ENCODE results near the gene UVRAG. TPM values are rescaled to one million over a fixed set of nuclear protein-coding genes. Genes with fewer than 3 reads are reported as not detected.

Gene UVRAG
- total RNA-seq, 1 experiment from 2014 or later = 29.5 TPM

DNA sequence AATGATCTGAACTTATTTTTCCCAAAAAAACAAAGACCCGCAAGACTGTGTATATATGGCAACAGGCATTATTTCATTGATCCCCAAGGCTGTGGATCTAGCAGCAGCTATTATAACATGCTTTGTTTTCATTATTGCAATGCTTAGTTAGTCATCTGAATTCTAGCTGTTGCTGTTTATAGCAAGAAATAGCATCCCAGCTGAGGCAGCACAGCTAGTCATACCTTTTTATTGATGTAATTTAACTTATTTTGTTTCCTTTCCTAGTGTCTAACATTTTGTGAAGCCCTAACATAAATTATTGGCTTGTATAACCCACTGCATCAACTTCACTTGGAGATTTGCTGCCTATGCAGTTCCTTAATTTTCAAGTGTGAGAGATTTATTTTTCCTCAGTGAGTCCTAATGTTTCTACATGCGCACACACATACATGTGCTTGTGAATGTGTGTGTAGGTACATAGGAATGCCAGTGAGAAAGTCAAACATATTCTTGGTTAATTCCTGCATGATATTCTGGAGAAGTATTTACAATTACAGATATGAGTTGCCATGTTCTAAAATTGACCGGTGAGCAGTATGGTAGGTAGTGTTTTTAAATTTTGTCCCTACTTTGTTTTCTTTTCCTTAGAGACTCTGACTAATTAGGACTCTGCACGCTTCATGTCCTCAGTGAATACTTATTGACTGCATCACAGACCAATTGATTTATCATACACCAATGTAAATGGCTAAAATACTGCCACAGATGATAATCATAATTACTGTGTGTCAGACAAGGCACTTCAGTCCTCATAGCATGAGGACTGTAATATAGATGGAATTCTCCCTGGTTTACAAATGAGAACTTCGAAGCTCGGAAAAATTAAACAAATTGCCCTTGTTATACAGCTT, 272.0 kb downstream of the UVRAG start:
- BruUV-seq (replicated peaks) = no TSS peak
- no peak overlapping the region for H3K27ac ChIP-seq (ENCODE audit: low read length)
- H3K4me1 ChIP-seq (ENCODE audit: control insufficient read depth, insufficient read depth, low read length) = no peaks in the 10 kb centered on the region; the same call in 1 of the 2 replicates
- H3K9me3 ChIP-seq (ENCODE audit: control insufficient read depth, insufficient read depth, low read depth, low read length) = peaks cover 8% of the 10 kb centered on the region; the same call in 1 of the 2 replicates
- intact Hi-C loops (cut with micrococcal nuclease; ENCODE audit: unreplicated experiment) (no loop called here), in situ Hi-C loops (cut with HindIII; ENCODE audit: low pct_unique_long_range_greater_than_20kb, low sequenced_read_pairs) (no loop called here)
- TF ChIP-seq TCF7L2 (IDR thresholded peaks at IDR 0.05; ENCODE audit: low read depth, low read length) = no peak
- no peak for TF ChIP-seq SIN3A (IDR thresholded peaks at IDR 0.05; ENCODE audit: borderline replicate concordance, insufficient read depth, low read depth, low read length)
- TF ChIP-seq, protein P1, sequence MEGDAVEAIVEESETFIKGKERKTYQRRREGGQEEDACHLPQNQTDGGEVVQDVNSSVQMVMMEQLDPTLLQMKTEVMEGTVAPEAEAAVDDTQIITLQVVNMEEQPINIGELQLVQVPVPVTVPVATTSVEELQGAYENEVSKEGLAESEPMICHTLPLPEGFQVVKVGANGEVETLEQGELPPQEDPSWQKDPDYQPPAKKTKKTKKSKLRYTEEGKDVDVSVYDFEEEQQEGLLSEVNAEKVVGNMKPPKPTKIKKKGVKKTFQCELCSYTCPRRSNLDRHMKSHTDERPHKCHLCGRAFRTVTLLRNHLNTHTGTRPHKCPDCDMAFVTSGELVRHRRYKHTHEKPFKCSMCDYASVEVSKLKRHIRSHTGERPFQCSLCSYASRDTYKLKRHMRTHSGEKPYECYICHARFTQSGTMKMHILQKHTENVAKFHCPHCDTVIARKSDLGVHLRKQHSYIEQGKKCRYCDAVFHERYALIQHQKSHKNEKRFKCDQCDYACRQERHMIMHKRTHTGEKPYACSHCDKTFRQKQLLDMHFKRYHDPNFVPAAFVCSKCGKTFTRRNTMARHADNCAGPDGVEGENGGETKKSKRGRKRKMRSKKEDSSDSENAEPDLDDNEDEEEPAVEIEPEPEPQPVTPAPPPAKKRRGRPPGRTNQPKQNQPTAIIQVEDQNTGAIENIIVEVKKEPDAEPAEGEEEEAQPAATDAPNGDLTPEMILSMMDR (IDR thresholded peaks at IDR 0.05) = no peak
- no peak for TF ChIP-seq POLR2AphosphoS5 (IDR thresholded peaks at IDR 0.05; ENCODE audit: low read depth, low read length)
- TF ChIP-seq, protein P2, sequence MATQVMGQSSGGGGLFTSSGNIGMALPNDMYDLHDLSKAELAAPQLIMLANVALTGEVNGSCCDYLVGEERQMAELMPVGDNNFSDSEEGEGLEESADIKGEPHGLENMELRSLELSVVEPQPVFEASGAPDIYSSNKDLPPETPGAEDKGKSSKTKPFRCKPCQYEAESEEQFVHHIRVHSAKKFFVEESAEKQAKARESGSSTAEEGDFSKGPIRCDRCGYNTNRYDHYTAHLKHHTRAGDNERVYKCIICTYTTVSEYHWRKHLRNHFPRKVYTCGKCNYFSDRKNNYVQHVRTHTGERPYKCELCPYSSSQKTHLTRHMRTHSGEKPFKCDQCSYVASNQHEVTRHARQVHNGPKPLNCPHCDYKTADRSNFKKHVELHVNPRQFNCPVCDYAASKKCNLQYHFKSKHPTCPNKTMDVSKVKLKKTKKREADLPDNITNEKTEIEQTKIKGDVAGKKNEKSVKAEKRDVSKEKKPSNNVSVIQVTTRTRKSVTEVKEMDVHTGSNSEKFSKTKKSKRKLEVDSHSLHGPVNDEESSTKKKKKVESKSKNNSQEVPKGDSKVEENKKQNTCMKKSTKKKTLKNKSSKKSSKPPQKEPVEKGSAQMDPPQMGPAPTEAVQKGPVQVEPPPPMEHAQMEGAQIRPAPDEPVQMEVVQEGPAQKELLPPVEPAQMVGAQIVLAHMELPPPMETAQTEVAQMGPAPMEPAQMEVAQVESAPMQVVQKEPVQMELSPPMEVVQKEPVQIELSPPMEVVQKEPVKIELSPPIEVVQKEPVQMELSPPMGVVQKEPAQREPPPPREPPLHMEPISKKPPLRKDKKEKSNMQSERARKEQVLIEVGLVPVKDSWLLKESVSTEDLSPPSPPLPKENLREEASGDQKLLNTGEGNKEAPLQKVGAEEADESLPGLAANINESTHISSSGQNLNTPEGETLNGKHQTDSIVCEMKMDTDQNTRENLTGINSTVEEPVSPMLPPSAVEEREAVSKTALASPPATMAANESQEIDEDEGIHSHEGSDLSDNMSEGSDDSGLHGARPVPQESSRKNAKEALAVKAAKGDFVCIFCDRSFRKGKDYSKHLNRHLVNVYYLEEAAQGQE (IDR thresholded peaks at IDR 0.05; ENCODE audit: insufficient read depth in 1 of 2, low read depth in 2 of 2, low read length in 1 of 2) = no peak
- no peaks in the 10 kb centered on the region for H3K27me3 ChIP-seq (ENCODE audit: control insufficient read depth, insufficient read depth, low read length)
- H3K36me3 ChIP-seq (ENCODE audit: control insufficient read depth, insufficient read depth, low read length) = no peaks in the 10 kb centered on the region
- no peak overlapping the region for H3K4me3 ChIP-seq (ENCODE audit: low read depth in 2 of 2, low read length in 2 of 2)
- ChIA-PET POLR2A (no interaction called here), CTCF (interaction anchor here (0.5 to 0.6 kb wide), 2 partner anchors 25 to 220 kb away, joined by 3 to 6 read pairs; no protein-coding TSS in a partner anchor)
- DNase-seq (ENCODE audit: low read depth, low spot score) (no peak), ATAC-seq (no peak)

DNA sequence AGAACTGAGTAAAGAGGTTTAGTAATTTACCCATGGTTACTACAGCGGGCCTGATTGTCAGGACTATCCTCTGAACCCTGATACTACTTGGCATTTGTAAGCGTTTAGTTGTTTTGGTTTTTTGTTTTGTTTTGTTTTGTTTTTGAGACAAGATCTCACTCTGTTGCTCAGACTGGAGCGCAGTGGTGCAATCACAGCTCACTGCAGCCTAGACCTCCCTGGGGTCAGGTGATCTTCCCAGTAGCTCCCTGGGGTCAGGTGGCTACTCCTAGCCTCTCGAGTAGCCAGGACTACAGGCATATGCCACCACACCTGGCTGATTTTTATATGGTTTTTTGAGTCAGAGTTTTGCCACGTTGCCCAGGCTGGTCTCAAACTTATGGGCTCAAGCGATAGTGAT, 272.7 kb downstream of the UVRAG start:
- in situ Hi-C loops (cut with HindIII; ENCODE audit: low pct_unique_long_range_greater_than_20kb, low sequenced_read_pairs) = no loop called here
- TF ChIP-seq POLR2AphosphoS5 (IDR thresholded peaks at IDR 0.05; ENCODE audit: low read depth, low read length) (no peak), SIN3A (IDR thresholded peaks at IDR 0.05; ENCODE audit: borderline replicate concordance, insufficient read depth, low read depth, low read length) (no peak), TCF7L2 (IDR thresholded peaks at IDR 0.05; ENCODE audit: low read depth, low read length) (no peak)
- TF ChIP-seq, protein P2 (IDR thresholded peaks at IDR 0.05; ENCODE audit: insufficient read depth in 1 of 2, low read depth in 2 of 2, low read length in 1 of 2) = no peak
- TF ChIP-seq, protein P1 (IDR thresholded peaks at IDR 0.05) = no peak
- no peak overlapping the region for H3K27ac ChIP-seq (ENCODE audit: low read length)

More for the DNA sequence above, 272.7 kb downstream of the UVRAG start:
- intact Hi-C loops (cut with micrococcal nuclease; ENCODE audit: unreplicated experiment) = no loop called here
- CTCF ChIA-PET = no interaction called here
- no TSS peak for BruUV-seq (replicated peaks)
- POLR2A ChIA-PET = no interaction called here
- DNase-seq (ENCODE audit: low read depth, low spot score) = no peak
- Histone ChIP-seq H3K4me3 (ENCODE audit: low read depth in 2 of 2, low read length in 2 of 2) (no peak overlapping the region), H3K36me3 (ENCODE audit: control insufficient read depth, insufficient read depth, low read length) (no peaks in the 10 kb centered on the region), H3K9me3 (ENCODE audit: control insufficient read depth, insufficient read depth, low read depth, low read length) (peaks cover 8% of the 10 kb centered on the region; the same call in 1 of the 2 replicates), H3K4me1 (ENCODE audit: control insufficient read depth, insufficient read depth, low read length) (no peaks in the 10 kb centered on the region; the same call in 1 of the 2 replicates), H3K27me3 (ENCODE audit: control insufficient read depth, insufficient read depth, low read length) (no peaks in the 10 kb centered on the region)
- ATAC-seq = no peak

All from Panc1 (cell line).